ENCODE measurements around the gene CLRN3.

GRCh38 chr10:127911867-127912257 lies 19.1 kb upstream of the CLRN3 start:
- TF ChIP-seq CTCF (IDR thresholded peaks at IDR 0.05 in 4 of 5, conservative IDR thresholded peaks at IDR 0.05 in 1 of 5): no peak
- no peak for TF ChIP-seq POLR2A (IDR thresholded peaks at IDR 0.05)

Measured in gastrocnemius medialis (tissue), 4 donors.